ENCODE results near the gene NXT1.

- TF ChIP-seq, protein P1, sequence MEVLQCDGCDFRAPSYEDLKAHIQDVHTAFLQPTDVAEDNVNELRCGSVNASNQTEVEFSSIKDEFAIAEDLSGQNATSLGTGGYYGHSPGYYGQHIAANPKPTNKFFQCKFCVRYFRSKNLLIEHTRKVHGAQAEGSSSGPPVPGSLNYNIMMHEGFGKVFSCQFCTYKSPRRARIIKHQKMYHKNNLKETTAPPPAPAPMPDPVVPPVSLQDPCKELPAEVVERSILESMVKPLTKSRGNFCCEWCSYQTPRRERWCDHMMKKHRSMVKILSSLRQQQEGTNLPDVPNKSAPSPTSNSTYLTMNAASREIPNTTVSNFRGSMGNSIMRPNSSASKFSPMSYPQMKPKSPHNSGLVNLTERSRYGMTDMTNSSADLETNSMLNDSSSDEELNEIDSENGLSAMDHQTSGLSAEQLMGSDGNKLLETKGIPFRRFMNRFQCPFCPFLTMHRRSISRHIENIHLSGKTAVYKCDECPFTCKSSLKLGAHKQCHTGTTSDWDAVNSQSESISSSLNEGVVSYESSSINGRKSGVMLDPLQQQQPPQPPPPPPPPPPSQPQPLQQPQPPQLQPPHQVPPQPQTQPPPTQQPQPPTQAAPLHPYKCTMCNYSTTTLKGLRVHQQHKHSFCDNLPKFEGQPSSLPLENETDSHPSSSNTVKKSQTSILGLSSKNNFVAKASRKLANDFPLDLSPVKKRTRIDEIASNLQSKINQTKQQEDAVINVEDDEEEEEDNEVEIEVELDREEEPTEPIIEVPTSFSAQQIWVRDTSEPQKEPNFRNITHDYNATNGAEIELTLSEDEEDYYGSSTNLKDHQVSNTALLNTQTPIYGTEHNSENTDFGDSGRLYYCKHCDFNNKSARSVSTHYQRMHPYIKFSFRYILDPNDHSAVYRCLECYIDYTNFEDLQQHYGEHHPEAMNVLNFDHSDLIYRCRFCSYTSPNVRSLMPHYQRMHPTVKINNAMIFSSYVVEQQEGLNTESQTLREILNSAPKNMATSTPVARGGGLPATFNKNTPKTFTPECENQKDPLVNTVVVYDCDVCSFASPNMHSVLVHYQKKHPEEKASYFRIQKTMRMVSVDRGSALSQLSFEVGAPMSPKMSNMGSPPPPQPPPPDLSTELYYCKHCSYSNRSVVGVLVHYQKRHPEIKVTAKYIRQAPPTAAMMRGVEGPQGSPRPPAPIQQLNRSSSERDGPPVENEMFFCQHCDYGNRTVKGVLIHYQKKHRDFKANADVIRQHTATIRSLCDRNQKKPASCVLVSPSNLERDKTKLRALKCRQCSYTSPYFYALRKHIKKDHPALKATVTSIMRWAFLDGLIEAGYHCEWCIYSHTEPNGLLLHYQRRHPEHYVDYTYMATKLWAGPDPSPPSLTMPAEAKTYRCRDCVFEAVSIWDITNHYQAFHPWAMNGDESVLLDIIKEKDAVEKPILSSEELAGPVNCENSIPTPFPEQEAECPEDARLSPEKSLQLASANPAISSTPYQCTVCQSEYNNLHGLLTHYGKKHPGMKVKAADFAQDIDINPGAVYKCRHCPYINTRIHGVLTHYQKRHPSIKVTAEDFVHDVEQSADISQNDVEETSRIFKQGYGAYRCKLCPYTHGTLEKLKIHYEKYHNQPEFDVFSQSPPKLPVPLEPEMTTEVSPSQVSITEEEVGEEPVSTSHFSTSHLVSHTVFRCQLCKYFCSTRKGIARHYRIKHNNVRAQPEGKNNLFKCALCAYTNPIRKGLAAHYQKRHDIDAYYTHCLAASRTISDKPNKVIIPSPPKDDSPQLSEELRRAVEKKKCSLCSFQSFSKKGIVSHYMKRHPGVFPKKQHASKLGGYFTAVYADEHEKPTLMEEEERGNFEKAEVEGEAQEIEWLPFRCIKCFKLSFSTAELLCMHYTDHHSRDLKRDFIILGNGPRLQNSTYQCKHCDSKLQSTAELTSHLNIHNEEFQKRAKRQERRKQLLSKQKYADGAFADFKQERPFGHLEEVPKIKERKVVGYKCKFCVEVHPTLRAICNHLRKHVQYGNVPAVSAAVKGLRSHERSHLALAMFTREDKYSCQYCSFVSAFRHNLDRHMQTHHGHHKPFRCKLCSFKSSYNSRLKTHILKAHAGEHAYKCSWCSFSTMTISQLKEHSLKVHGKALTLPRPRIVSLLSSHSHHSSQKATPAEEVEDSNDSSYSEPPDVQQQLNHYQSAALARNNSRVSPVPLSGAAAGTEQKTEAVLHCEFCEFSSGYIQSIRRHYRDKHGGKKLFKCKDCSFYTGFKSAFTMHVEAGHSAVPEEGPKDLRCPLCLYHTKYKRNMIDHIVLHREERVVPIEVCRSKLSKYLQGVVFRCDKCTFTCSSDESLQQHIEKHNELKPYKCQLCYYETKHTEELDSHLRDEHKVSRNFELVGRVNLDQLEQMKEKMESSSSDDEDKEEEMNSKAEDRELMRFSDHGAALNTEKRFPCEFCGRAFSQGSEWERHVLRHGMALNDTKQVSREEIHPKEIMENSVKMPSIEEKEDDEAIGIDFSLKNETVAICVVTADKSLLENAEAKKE (CRISPR knock-in tag; IDR thresholded peaks at IDR 0.05) = no peak
- TF ChIP-seq CTCF (conservative IDR thresholded peaks at IDR 0.05; ENCODE audit: low read depth in 2 of 2) = no peak
- TF ChIP-seq EZH2 (IDR thresholded peaks at IDR 0.05; ENCODE audit: low read depth, unreplicated experiment) = no peak
- no peak for TF ChIP-seq REST (IDR thresholded peaks at IDR 0.05; ENCODE audit: unreplicated experiment)
- TF ChIP-seq POLR2AphosphoS5 (IDR thresholded peaks at IDR 0.05; ENCODE audit: low read depth) = no peak
- TF ChIP-seq EZH2phosphoT487 (IDR thresholded peaks at IDR 0.05; ENCODE audit: unreplicated experiment) = no peak
- TF ChIP-seq CREB1 (CRISPR knock-in tag; IDR thresholded peaks at IDR 0.05; ENCODE audit: low read depth) = no peak
- no peak for TF ChIP-seq ETS1 (IDR thresholded peaks at IDR 0.05)
These were observed 23.9 kb downstream of the NXT1 start for GRCh38 chr20:23374441-23374840.

All from GM23338 (cell line).